ENCODE results near the gene STAM2. TPM values are rescaled to one million over a fixed set of nuclear protein-coding genes. Genes with fewer than 3 reads are reported as not detected.

The STAM2 gene
- total RNA-seq, 2 donors from 2014 or later: 30.6 to 42.0 TPM

GRCh38 chr2:152132306-152132705 lies 43.3 kb downstream of the STAM2 start:
- Histone ChIP-seq H3K9ac (ENCODE audit: low read depth in 2 of 2, low read length in 2 of 2) (no peak overlapping the region), H3K27ac (no peak overlapping the region), H3K4me1 (no peaks in the 10 kb centered on the region), H3K27me3 (no peaks in the 10 kb centered on the region), H3K4me3 (no peak overlapping the region), H3K36me3 (no peaks in the 10 kb centered on the region), H3K9me3 (no peaks in the 10 kb centered on the region)
- intact Hi-C loops (cut with DNase I): no loop called here
- TF ChIP-seq CTCF (IDR thresholded peaks at IDR 0.05): no peak
- DNase-seq: no peak

- H3K27ac ChIP-seq: no peak overlapping the region
- no peaks in the 10 kb centered on the region for H3K4me1 ChIP-seq
- H3K4me3 ChIP-seq: no peak overlapping the region
- no peak overlapping the region for H3K9ac ChIP-seq (ENCODE audit: low read depth in 2 of 2, low read length in 2 of 2)
- no peaks in the 10 kb centered on the region for H3K9me3 ChIP-seq
- intact Hi-C loops (cut with DNase I): no loop called here
- no peak for DNase-seq
- TF ChIP-seq CTCF (IDR thresholded peaks at IDR 0.05): no peak
- no peaks in the 10 kb centered on the region for H3K36me3 ChIP-seq
- H3K27me3 ChIP-seq: no peaks in the 10 kb centered on the region
These were observed 47.9 kb downstream of the STAM2 start for GRCh38 chr2:152127628-152128027.

- intact Hi-C loops (cut with DNase I): no loop called here
- H3K27ac ChIP-seq: no peak overlapping the region
- no peaks in the 10 kb centered on the region for H3K4me1 ChIP-seq
- H3K4me3 ChIP-seq: no peak overlapping the region
- no peak overlapping the region for H3K9ac ChIP-seq (ENCODE audit: low read depth in 2 of 2, low read length in 2 of 2)
- no peak for TF ChIP-seq CTCF (IDR thresholded peaks at IDR 0.05)
- no peaks in the 10 kb centered on the region for H3K27me3 ChIP-seq
- no peak for DNase-seq
- no peaks in the 10 kb centered on the region for H3K9me3 ChIP-seq
- H3K36me3 ChIP-seq: no peaks in the 10 kb centered on the region
These were observed 48.9 kb downstream of the STAM2 start for GRCh38 chr2:152126664-152127063.

- Histone ChIP-seq H3K9me3 (no peaks in the 10 kb centered on the region), H3K27me3 (no peaks in the 10 kb centered on the region), H3K4me3 (no peak overlapping the region), H3K27ac (no peak overlapping the region), H3K36me3 (no peaks in the 10 kb centered on the region), H3K4me1 (no peaks in the 10 kb centered on the region), H3K9ac (ENCODE audit: low read depth in 2 of 2, low read length in 2 of 2) (no peak overlapping the region)
- DNase-seq: no peak
- intact Hi-C loops (cut with DNase I): no loop called here
- TF ChIP-seq CTCF (IDR thresholded peaks at IDR 0.05): no peak
These were observed 53.4 kb downstream of the STAM2 start for GRCh38 chr2:152122161-152122560.

GRCh38 chr2:152120430-152120829 lies 55.1 kb downstream of the STAM2 start:
- no peak for DNase-seq
- H3K36me3 ChIP-seq: no peaks in the 10 kb centered on the region

More at GRCh38 chr2:152120430-152120829, 55.1 kb downstream of the STAM2 start:
- H3K27ac ChIP-seq: no peak overlapping the region
- H3K27me3 ChIP-seq: no peaks in the 10 kb centered on the region
- TF ChIP-seq CTCF (IDR thresholded peaks at IDR 0.05): no peak
- H3K9ac ChIP-seq (ENCODE audit: low read depth in 2 of 2, low read length in 2 of 2): no peak overlapping the region
- no peaks in the 10 kb centered on the region for H3K4me1 ChIP-seq
- intact Hi-C loops (cut with DNase I): no loop called here
- no peaks in the 10 kb centered on the region for H3K9me3 ChIP-seq
- H3K4me3 ChIP-seq: no peak overlapping the region
